ENCODE results near the gene MRPL51.
A peak's percentile ranks its signal among the peaks of the same experiment; 100 is the strongest.

MRPL51 gene

GRCh38 chr12:6536894-6537579, 44.0 kb upstream of the MRPL51 start:
- H3K4me3 ChIP-seq (ENCODE audit: low read length in 2 of 2) = no peak overlapping the region
- no peaks in the 10 kb centered on the region for H3K27me3 ChIP-seq (ENCODE audit: control insufficient read depth in 2 of 2, insufficient read depth in 2 of 2, low read length in 2 of 2)
- peak overlapping the region in 1 of 2 donors; percentile 54 for H3K9ac ChIP-seq (ENCODE audit: low read depth in 1 of 2, low read length in 2 of 2)
- H3K36me3 ChIP-seq (ENCODE audit: control insufficient read depth in 2 of 2, insufficient read depth in 2 of 2, low read length in 2 of 2) = peaks cover 31 to 36% of the 10 kb centered on the region in 2 donors
- H3K4me1 ChIP-seq (ENCODE audit: control insufficient read depth in 2 of 2, insufficient read depth in 2 of 2, low read length in 2 of 2) = peaks cover 70 to 71% of the 10 kb centered on the region in 2 donors
- peak overlapping the region; percentile 44 to 71 for H3K27ac ChIP-seq (ENCODE audit: low read depth in 2 of 2, low read length in 2 of 2)
- no peaks in the 10 kb centered on the region for H3K9me3 ChIP-seq (ENCODE audit: control insufficient read depth in 2 of 2, low read length in 2 of 2)

GRCh38 chr12:6535960-6536847, 43.1 kb upstream of the MRPL51 start:
- peaks cover 61 to 65% of the 10 kb centered on the region in 2 donors for H3K4me1 ChIP-seq (ENCODE audit: control insufficient read depth in 2 of 2, insufficient read depth in 2 of 2, low read length in 2 of 2)
- H3K27ac ChIP-seq (ENCODE audit: low read depth in 2 of 2, low read length in 2 of 2) = peak overlapping the region; percentile 94 to 98
- peak overlapping the region; percentile 93 to 94 for H3K4me3 ChIP-seq (ENCODE audit: low read length in 2 of 2)
- peaks cover 32 to 36% of the 10 kb centered on the region in 2 donors for H3K36me3 ChIP-seq (ENCODE audit: control insufficient read depth in 2 of 2, insufficient read depth in 2 of 2, low read length in 2 of 2)
- H3K9ac ChIP-seq (ENCODE audit: low read depth in 1 of 2, low read length in 2 of 2) = peak overlapping the region; percentile 26 to 94
- H3K27me3 ChIP-seq (ENCODE audit: control insufficient read depth in 2 of 2, insufficient read depth in 2 of 2, low read length in 2 of 2) = no peaks in the 10 kb centered on the region
- H3K9me3 ChIP-seq (ENCODE audit: control insufficient read depth in 2 of 2, low read length in 2 of 2) = no peaks in the 10 kb centered on the region

- Histone ChIP-seq H3K9me3 (ENCODE audit: control insufficient read depth in 2 of 2, low read length in 2 of 2) (no peaks in the 10 kb centered on the region), H3K4me1 (ENCODE audit: control insufficient read depth in 2 of 2, insufficient read depth in 2 of 2, low read length in 2 of 2) (peaks cover 56 to 59% of the 10 kb centered on the region in 2 donors), H3K4me3 (ENCODE audit: low read length in 2 of 2) (peak overlapping the region; percentile 93 to 94), H3K9ac (ENCODE audit: low read depth in 1 of 2, low read length in 2 of 2) (peak overlapping the region; percentile 26 to 94), H3K36me3 (ENCODE audit: control insufficient read depth in 2 of 2, insufficient read depth in 2 of 2, low read length in 2 of 2) (peaks cover 36 to 41% of the 10 kb centered on the region in 2 donors), H3K27me3 (ENCODE audit: control insufficient read depth in 2 of 2, insufficient read depth in 2 of 2, low read length in 2 of 2) (no peaks in the 10 kb centered on the region), H3K27ac (ENCODE audit: low read depth in 2 of 2, low read length in 2 of 2) (peak overlapping the region; percentile 94 to 98)
Observed at GRCh38 chr12:6535697-6535946, 42.6 kb upstream of the MRPL51 start.

- Histone ChIP-seq H3K4me3 (ENCODE audit: low read length in 2 of 2) (peak overlapping the region; percentile 93 to 94), H3K27ac (ENCODE audit: low read depth in 2 of 2, low read length in 2 of 2) (peak overlapping the region; percentile 94 to 98), H3K27me3 (ENCODE audit: control insufficient read depth in 2 of 2, insufficient read depth in 2 of 2, low read length in 2 of 2) (no peaks in the 10 kb centered on the region), H3K9me3 (ENCODE audit: control insufficient read depth in 2 of 2, low read length in 2 of 2) (no peaks in the 10 kb centered on the region), H3K36me3 (ENCODE audit: control insufficient read depth in 2 of 2, insufficient read depth in 2 of 2, low read length in 2 of 2) (peaks cover 36 to 46% of the 10 kb centered on the region in 2 donors), H3K4me1 (ENCODE audit: control insufficient read depth in 2 of 2, insufficient read depth in 2 of 2, low read length in 2 of 2) (peaks cover 51 to 55% of the 10 kb centered on the region in 2 donors), H3K9ac (ENCODE audit: low read depth in 1 of 2, low read length in 2 of 2) (peak overlapping the region; percentile 87 to 94)
Observed at GRCh38 chr12:6534945-6535696, 42.1 kb upstream of the MRPL51 start.

- Histone ChIP-seq H3K9ac (ENCODE audit: low read depth in 1 of 2, low read length in 2 of 2) (peak overlapping the region; percentile 87 to 94), H3K27ac (ENCODE audit: low read depth in 2 of 2, low read length in 2 of 2) (peak overlapping the region; percentile 94 to 98), H3K4me1 (ENCODE audit: control insufficient read depth in 2 of 2, insufficient read depth in 2 of 2, low read length in 2 of 2) (peaks cover 46 to 50% of the 10 kb centered on the region in 2 donors), H3K36me3 (ENCODE audit: control insufficient read depth in 2 of 2, insufficient read depth in 2 of 2, low read length in 2 of 2) (peaks cover 36 to 46% of the 10 kb centered on the region in 2 donors), H3K4me3 (ENCODE audit: low read length in 2 of 2) (peak overlapping the region; percentile 93 to 94), H3K27me3 (ENCODE audit: control insufficient read depth in 2 of 2, insufficient read depth in 2 of 2, low read length in 2 of 2) (no peaks in the 10 kb centered on the region), H3K9me3 (ENCODE audit: control insufficient read depth in 2 of 2, low read length in 2 of 2) (no peaks in the 10 kb centered on the region)
Observed at GRCh38 chr12:6534695-6534944, 41.6 kb upstream of the MRPL51 start.

- H3K9me3 ChIP-seq (ENCODE audit: control insufficient read depth in 2 of 2, low read length in 2 of 2) = no peaks in the 10 kb centered on the region
- H3K27me3 ChIP-seq (ENCODE audit: control insufficient read depth in 2 of 2, insufficient read depth in 2 of 2, low read length in 2 of 2) = no peaks in the 10 kb centered on the region
- peak within 1 kb of the TSS; percentile 93 to 94 for H3K4me3 ChIP-seq (ENCODE audit: low read length in 2 of 2)
- peak within 1 kb of the TSS; percentile 94 to 98 for H3K27ac ChIP-seq (ENCODE audit: low read depth in 2 of 2, low read length in 2 of 2)
- peaks cover 40 to 48% of the 10 kb centered on the region in 2 donors for H3K36me3 ChIP-seq (ENCODE audit: control insufficient read depth in 2 of 2, insufficient read depth in 2 of 2, low read length in 2 of 2)
- H3K4me1 ChIP-seq (ENCODE audit: control insufficient read depth in 2 of 2, insufficient read depth in 2 of 2, low read length in 2 of 2) = peaks cover 40 to 47% of the 10 kb centered on the region in 2 donors
- H3K9ac ChIP-seq (ENCODE audit: low read depth in 1 of 2, low read length in 2 of 2) = peak within 1 kb of the TSS; percentile 87 to 94
Observed at GRCh38 chr12:6533923-6534694, 41.0 kb upstream of the MRPL51 start, which contains the start of gene GAPDH. TSS of gene GAPDH (plus strand) at chr12:6534517. CDS start at chr12:6534833, 316 bp downstream.

GRCh38 chr12:6533653-6533922, 40.5 kb upstream of the MRPL51 start:
- Histone ChIP-seq H3K9me3 (ENCODE audit: control insufficient read depth in 2 of 2, low read length in 2 of 2) (no peaks in the 10 kb centered on the region), H3K9ac (ENCODE audit: low read depth in 1 of 2, low read length in 2 of 2) (peak overlapping the region; percentile 87 to 94), H3K27me3 (ENCODE audit: control insufficient read depth in 2 of 2, insufficient read depth in 2 of 2, low read length in 2 of 2) (no peaks in the 10 kb centered on the region), H3K27ac (ENCODE audit: low read depth in 2 of 2, low read length in 2 of 2) (peak overlapping the region; percentile 94 to 98), H3K4me1 (ENCODE audit: control insufficient read depth in 2 of 2, insufficient read depth in 2 of 2, low read length in 2 of 2) (peaks cover 37 to 47% of the 10 kb centered on the region in 2 donors), H3K36me3 (ENCODE audit: control insufficient read depth in 2 of 2, insufficient read depth in 2 of 2, low read length in 2 of 2) (peaks cover 39 to 50% of the 10 kb centered on the region in 2 donors), H3K4me3 (ENCODE audit: low read length in 2 of 2) (peak overlapping the region; percentile 93 to 94)

GRCh38 chr12:6532927-6533652, 40.0 kb upstream of the MRPL51 start:
- no peaks in the 10 kb centered on the region for H3K27me3 ChIP-seq (ENCODE audit: control insufficient read depth in 2 of 2, insufficient read depth in 2 of 2, low read length in 2 of 2)
- no peaks in the 10 kb centered on the region for H3K9me3 ChIP-seq (ENCODE audit: control insufficient read depth in 2 of 2, low read length in 2 of 2)
- H3K4me3 ChIP-seq (ENCODE audit: low read length in 2 of 2) = peak overlapping the region; percentile 93 to 94
- peak overlapping the region; percentile 94 to 98 for H3K27ac ChIP-seq (ENCODE audit: low read depth in 2 of 2, low read length in 2 of 2)
- peaks cover 39 to 50% of the 10 kb centered on the region in 2 donors for H3K36me3 ChIP-seq (ENCODE audit: control insufficient read depth in 2 of 2, insufficient read depth in 2 of 2, low read length in 2 of 2)
- peaks cover 37 to 47% of the 10 kb centered on the region in 2 donors for H3K4me1 ChIP-seq (ENCODE audit: control insufficient read depth in 2 of 2, insufficient read depth in 2 of 2, low read length in 2 of 2)
- H3K9ac ChIP-seq (ENCODE audit: low read depth in 1 of 2, low read length in 2 of 2) = peak overlapping the region; percentile 87 to 94
